Inflammatory macrophage treated with lipopolysaccharide for 1 hour (primary cell): Measurements from ENCODE around the gene BHMT2.

Source experiments
- DNase-seq, 2 donors: peaks; one replicate each; pipeline ENCODE4 v3.0.0-alpha.2; 2020 to 2022

BHMT2 gene

DNA sequence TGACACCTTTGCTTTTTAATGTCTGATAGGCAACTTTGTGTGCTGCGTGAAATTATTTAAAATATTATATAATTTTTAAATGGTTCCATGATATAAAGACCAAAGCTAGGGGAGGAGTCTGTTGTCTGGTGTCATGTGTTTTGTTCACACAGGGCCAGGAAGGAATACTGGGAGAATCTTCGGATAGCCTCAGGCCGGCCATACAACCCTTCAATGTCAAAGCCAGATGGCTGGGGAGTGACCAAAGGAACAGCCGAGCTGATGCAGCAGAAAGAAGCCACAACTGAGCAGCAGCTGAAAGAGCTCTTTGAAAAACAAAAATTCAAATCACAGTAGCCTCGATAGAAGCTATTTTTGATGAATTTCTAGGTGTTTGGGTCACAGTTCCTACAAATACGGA, 61.2 kb downstream of the BHMT2 start:
- no peak for DNase-seq

DNA sequence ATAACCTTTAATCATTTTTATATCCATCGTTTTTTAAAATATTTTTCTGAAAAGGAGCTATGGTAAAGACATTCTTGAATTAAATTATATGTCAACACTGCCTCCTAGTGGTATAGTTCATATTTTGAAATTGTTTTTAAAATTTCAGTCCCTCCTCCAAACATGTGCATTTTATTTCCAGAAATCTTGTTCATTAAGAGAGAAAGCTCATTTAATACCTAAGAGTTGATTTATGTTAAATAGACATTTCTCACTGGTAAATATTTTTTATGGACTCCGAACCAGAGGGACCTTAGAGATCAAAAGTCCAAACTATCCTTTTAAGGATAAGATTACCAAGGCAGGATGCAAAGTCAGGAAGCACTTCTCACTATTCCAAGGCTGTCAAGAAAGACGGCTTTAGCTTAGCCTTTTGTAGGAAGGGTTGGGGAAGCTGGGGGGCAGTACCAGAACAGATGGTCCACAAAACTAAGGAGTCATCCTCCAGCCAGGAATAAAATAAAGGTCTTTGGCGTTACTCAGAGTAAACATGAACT, 63.6 kb downstream of the BHMT2 start:
- peak; percentile 39 to 91 for DNase-seq

DNA sequence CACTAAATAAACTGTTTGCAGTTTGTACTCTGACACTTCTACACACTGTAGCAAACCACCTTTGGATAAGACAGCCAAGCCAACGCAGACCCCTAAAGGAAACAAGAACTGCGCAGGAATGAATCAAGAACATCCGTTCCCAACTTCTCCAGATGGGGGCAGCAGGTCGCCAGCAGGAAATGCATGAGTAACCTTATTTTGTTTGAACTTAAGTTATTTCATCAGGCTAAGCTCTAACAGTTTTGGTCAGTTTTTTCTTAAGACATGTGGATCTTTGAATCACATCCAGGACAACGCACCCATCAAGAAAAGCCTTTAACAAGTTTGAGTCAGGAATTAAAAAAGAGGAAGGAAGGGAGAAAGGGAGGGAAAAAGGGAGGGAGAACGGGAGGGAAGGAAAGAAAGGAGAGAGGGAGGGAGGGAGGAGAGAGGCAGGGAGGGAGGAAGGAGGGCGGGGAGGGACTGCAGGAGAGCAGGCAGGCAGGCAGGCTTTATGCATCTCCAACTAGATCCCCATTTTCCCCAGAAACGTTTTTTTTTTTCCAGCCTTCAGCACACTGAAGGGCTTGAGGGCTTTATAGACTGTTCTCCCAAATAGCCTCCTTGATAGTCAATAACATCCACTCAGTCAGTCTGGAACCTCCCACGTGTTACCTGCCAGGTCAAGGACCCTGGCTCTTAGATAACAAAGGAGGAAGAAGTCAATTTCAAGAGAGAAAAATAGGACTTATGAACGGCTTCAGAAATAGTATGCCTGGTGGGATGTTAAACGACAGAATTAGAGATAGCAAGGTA, 64.3 kb downstream of the BHMT2 start:
- DNase-seq, result peak; percentile 59 to 74

DNA sequence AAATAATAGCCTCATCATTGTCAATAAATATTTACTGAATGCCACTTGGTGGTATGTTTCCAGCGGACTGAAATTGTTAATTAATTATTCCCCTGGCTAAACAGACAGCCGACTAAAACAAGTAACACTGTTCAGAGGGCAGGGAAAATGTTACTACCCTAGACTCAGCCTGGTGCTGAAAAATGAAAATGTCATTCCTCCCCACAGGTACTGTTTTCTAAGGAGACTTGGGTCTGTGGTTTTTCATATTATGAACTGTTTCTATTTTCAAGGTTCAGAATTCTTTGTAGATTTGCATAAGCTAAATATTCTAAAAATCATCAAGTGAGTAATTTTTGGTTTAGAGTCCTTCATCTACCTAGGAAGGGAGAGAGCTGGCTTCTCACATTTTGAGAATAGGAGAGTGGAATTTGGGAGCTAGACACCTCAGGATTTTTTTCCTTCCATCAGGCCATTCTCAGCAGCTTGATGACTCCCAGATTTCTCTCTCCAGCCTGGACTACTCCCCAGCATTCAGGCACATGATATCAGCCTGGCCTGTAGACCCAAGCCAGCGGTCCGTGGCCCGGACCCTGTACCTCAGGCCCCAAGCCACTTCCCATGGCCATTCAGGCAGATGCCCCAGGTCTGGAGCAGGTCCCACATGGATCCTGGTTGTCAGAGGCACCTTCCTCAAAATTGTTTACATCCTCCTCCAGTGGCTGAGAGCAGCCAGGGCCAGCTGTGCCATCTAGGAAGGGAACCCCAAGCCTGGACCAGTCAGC, 66.4 kb downstream of the BHMT2 start:
- DNase-seq, result no peak

DNA sequence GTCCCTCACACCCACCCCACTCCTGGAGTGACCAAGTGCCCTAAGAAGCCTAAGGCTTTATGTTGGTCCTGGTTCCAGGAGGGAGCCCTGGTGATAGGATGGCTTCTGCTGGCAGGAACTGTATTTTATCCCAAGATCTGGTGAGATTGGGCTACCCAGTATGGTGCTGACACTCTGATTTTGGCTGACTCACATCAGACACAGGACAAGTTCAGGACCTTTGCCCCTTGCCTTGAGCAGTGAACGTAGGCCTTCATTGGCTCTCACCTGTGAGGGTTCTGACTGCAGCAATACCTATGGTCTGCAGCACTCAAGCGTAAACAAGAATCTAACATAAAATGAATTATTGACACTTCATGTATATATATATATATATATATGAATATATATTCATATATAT, 67.1 kb downstream of the BHMT2 start:
- DNase-seq, result no peak
